Measurements from ENCODE around the gene ARHGAP42.

DNA sequence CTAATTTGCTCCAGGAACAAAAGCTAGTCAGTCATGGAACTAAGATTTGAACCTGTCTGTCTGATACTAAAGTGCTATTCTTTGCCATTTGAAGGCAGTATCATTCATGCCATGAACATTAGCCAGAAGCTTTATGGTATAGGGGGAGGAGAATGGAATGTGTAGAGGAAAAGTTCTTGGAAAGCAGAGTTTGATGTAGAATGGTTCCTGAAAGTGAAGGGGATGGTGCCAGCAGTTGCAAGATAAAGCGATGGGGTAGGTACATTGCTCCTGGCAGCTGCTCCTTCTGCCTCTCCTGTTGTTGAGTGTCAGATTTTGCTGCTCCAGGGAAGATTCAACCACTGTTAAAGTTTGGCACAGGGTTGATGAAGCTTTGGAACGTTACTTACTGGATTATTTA lies 53.4 kb downstream of the ARHGAP42 start:
- TF ChIP-seq CTCF (IDR thresholded peaks at IDR 0.05) (no peak), POLR2AphosphoS5 (IDR thresholded peaks at IDR 0.05) (no peak)
